HCT116 (cell line): ENCODE measurements around the gene BRIP1.

Experiments
- CTCF ChIP-seq, 3 experiments: fragments of 200-600 bp in 1 of 3; sonication (generic) in 1 of 3; IDR thresholded peaks in 2 of 3; conservative IDR thresholded peaks in 1 of 3; 2 replicates each; pipeline ENCODE4 v1.5.1; 2012 to 2017; ENCODE audit warnings: low read depth in 2 of 3, low read length in 2 of 3, antibody characterized with exemption in 1 of 3, borderline replicate concordance in 1 of 3, control low read depth in 1 of 3, mild to moderate bottlenecking in 1 of 3, mixed read lengths in 1 of 3, mixed run types in 1 of 3, moderate library complexity in 1 of 3; ENCODE audit not compliant: insufficient read depth in 1 of 3
- EZH2 ChIP-seq: fragments of 200-600 bp; sonication (generic); IDR thresholded peaks from 2 replicates; pipeline ENCODE4 v1.6.1; 2017; ENCODE audit warnings: antibody characterized with exemption, mixed run types
- EZH2phosphoT487 ChIP-seq: fragments of 200-600 bp; IDR thresholded peaks from 2 replicates; pipeline ENCODE4 v1.6.1; 2018; ENCODE audit warnings: antibody characterized with exemption, borderline replicate concordance
- REST ChIP-seq: IDR thresholded peaks from 2 replicates; pipeline ENCODE4 v1.6.1; 2012; ENCODE audit warnings: low read depth
- SP1 ChIP-seq: IDR thresholded peaks from 2 replicates; pipeline ENCODE4 v1.6.1; 2012; ENCODE audit warnings: low read depth
- SRF ChIP-seq: IDR thresholded peaks from 2 replicates; pipeline ENCODE4 v1.6.1; 2012; ENCODE audit warnings: low read depth
- ZBTB33 ChIP-seq: IDR thresholded peaks from 2 replicates; pipeline ENCODE4 v1.6.1; 2011; ENCODE audit warnings: mild to moderate bottlenecking, low read length, moderate library complexity; ENCODE audit not compliant: insufficient replicate concordance; ENCODE audit errors: extremely low read depth
- ZNF274 ChIP-seq: fragments of 200-500 bp; sonication (Bioruptor generic); IDR thresholded peaks from 2 replicates; pipeline ENCODE4 v1.6.1; 2014; ENCODE audit warnings: mild to moderate bottlenecking, low read depth, low read length, inconsistent platforms

- TF ChIP-seq CTCF (IDR thresholded peaks at IDR 0.05 in 2 of 3, conservative IDR thresholded peaks at IDR 0.05 in 1 of 3; ENCODE audit: borderline replicate concordance in 1 of 3, insufficient read depth in 1 of 3, low read depth in 2 of 3, low read length in 2 of 3) (no peak), EZH2phosphoT487 (no peak), ZNF274 (no peak), REST (no peak), ZBTB33 (no peak), SP1 (no peak), SRF (no peak), EZH2 (no peak)
Observed at GRCh38 chr17:61683466-61683865, 179.9 kb downstream of the BRIP1 start.
